HG03558 (cell line): Measurements from ENCODE around the gene RUNDC1.

Experiments used
- ATAC-seq: cut with Tn5 transposase; IDR thresholded peaks from one replicate; pipeline ENCODE4 v1.9.1; 2021; ENCODE audit warnings: moderate number of reproducible peaks; ENCODE audit not compliant: unreplicated experiment; ENCODE audit errors: extremely low read depth

The RUNDC1 gene

DNA sequence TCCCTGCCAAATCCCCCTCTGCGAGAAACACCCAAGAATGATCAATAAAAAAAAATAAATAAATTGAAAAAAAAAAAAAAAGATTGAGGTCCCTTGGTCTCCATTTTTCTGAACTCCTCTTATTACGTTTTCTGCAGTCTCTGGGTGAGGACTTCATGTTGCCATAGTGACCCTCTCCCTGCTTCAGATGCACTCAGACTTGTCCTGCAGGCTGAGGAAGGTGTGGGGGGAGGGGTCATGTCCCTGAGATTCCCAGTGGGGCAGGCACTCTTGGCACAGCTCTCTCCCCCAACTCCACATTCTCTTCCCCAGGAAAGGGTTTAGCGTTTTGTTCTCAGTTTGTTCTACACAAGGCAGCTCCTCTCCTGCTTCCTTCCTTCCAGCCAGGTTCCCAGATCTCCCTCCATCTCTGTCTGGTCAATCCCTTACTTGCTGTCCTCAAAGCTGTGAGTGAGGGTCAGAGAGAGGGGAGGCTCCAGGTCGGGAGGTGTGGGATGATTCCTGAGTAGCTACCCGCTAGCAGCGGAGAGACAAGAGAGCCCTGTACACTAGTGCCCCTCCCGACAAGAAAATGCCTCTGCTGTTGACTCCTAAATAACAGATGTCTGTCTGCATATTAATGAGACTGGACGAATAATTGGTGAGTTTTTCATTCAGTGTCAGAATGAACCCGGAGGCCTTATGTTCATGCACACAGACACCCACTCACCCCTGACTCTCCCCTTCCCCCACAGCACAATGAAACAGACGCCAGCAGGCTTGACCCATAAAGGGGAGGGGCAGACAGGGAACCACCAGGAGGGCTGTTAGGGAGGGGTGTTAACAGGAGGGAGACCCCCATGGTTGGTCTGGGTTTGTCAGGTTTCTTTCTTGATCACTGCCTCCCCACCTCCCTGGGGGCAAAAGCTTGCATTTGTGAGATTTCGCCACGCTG lies 53.9 kb downstream of the RUNDC1 start:
- ATAC-seq, result no peak

DNA sequence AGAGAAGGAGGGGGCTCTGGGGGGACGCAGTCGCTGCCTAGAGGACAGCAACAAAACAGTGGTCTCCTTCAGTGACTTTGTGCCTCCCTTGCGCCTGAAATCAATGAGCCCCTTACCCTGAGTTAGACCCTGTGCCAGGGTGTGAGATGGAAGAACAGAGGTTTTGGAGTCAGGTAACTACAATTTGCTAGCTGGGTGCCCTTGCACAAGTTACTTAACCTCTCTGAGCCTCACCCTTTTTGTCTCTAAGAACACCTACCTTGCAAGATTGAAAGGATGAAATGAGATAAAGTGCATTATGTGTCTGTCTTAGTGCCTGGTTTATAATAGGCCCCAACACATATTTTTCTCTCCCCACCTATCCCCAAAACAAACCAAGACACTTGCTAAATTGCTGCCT lies 54.5 kb downstream of the RUNDC1 start:
- ATAC-seq, result no peak

DNA sequence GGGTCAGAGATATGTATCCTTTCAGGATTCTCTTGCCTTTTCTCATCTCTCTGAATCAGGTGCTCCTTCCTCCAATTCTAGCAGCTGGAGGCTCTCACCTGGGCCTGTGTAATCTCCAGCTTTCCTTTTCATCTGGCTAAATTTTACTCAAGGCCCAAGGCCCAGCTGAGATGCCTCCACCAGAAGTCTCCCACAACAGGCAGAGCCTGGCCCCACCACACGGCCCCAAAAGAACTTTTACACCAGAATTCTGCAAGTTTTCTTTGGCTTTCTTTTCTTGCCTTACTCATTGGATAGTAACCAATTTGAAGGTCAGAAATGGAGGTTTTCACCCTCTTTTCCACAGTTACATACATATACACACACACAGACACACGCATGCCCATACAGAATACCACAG lies 59.3 kb downstream of the RUNDC1 start:
- ATAC-seq, result no peak

DNA sequence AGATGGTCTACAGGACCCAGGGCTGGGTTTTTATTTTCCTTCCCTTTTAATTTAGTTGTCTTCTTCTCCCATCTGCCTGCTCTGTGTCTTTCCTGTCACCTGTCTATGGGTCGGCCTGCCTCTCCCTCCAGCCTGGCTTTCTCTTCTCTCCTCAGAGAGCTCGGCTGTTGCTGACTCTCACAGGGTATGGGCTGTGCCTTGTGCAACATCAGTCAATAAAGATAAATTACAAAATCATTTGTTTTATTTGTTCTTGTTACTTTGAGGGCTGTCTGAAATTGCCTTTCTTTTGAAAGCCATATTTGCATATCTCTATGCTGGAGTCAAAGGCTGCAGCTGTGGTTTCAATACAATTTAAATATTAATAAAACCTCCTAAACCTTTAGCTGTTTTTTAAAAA lies 60.3 kb downstream of the RUNDC1 start:
- no peak for ATAC-seq

DNA sequence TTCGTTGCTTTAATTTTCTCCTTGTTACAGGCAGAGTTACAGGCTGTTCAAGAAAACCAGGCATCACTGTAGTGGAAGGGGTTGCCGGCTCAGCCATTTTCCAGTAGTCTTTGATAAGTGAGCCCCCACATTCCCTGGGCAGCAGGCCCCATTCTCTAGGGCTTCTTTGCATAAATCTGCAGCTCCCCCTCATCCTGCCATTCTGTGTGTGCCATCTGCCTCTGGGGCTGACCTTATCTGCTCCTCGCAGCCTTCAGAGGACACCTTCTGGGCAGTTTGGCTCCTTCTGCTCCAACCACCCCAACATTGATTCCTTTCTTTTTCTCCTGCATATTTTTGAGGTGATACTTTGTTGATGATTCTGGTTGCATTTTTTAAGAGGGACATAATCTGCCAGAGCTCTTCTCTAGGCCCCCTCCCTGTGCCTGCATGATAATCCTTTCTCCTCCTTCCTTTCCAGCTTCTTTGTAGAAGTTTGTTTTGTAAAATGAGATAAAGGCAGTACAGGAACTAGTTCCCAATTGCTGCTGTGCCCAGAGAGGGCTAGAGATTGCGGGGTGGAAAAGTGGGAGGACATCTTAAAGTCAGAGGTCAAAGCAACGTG lies 61.8 kb downstream of the RUNDC1 start:
- ATAC-seq, result no peak
